HG03095 (cell line): ENCODE results near the gene OR6J1.
"Not testable (repeated sequence)": the region's sequence is repeated elsewhere in the genome, so short reads cannot be mapped to it uniquely, and the experiment has no call there.

Experiments used
- ATAC-seq: cut with Tn5 transposase; IDR thresholded peaks from one replicate; pipeline ENCODE4 v1.9.1; 2021; ENCODE audit warnings: moderate library complexity; ENCODE audit not compliant: unreplicated experiment

OR6J1 gene

DNA sequence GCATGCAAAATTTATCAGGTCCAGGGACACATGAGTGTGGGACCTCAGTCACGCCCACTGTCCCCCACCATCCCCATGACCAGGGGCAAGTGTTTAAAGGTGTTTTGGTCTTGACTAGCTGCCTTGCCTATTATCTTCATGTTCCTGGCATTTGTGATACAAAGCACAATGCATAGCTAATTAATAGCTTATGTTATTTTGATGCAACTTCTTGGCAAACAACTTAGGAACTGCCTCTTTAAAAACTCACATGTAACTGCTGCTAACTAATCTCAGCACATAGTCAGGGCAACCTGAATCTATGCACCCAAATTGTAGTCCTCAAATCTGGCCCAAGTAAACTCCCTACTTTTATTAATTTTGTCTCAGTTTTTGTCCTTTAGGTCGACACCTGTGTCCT, 7.4 kb upstream of the OR6J1 start:
- ATAC-seq = no peak

DNA sequence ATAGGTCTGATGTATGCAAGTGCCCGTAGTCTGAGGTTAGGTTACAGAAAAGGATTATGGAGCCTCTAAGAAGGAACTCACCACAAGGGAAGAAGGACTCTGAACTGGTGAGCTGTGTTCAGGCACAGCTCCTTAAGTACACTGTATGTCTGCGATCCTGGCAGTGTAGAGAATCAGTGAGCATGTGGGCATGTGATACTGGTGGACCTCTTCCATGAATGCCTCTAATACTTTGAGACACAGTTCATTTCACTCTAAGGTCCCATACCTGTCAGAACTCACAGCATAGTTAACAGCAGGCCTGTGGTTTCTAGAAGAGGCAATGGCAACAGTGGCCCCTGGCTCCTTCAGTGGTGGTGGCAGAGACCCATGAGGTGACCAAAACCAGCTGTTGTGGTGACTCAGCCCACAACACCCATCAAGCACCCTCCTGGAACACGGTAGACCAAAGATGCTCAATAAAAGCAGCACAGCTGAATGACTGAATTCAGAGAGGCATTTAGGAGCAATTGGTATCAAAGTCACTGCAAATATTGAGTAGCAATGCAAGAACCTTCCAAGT, 6.9 kb upstream of the OR6J1 start:
- ATAC-seq = no peak

DNA sequence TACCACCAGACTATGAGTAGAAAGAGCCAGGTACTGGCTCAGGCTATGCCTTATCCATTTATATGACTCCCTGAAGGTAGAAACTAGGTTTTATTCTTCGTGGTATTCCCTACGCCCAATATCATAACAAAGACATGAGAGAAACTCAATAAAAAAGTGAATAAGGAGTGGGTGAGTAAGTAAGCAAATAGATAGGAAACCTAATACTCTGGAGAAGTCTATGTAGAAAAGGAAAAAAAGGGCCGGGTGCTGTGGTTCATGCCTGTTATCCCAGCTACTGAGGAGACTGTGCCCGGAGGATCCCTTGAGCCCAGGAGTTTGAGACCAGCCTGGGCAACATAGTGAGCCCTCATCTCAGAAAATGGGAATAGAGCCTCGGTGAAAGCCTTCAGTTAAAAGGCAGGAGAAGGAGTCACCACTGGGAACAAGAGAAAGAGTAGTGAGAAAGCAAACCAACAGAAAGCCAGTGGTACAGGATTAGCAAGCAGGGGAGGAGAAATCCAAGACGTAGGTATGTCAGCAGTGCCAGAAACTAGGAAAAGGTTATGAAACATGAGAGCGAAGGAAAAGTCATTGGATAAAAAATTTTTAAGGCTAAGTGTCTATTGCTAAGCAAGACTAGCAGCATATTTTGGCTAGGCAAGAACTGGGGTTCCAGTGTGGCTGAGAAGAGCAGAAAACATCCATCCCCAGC, 6.0 kb upstream of the OR6J1 start:
- no peak for ATAC-seq

DNA sequence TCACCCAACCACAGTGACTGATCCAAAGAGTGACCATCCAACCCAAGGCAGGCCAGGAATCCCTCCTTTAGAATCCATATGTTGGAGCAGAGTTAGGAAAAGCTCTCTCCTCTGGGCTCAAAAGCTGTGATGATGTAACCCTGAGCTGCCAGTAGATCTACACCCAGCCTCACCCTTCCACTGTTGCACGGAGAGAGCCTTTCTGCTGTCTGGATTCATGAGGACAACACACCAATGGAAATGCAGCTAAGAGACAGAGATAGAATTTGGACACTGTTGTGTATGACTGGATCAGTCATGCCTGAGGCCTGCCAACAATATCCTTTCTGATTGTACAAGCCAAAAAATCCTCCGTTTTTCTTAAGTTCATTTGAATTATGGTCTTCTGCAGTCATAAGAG, 4.4 kb upstream of the OR6J1 start:
- ATAC-seq = no peak

DNA sequence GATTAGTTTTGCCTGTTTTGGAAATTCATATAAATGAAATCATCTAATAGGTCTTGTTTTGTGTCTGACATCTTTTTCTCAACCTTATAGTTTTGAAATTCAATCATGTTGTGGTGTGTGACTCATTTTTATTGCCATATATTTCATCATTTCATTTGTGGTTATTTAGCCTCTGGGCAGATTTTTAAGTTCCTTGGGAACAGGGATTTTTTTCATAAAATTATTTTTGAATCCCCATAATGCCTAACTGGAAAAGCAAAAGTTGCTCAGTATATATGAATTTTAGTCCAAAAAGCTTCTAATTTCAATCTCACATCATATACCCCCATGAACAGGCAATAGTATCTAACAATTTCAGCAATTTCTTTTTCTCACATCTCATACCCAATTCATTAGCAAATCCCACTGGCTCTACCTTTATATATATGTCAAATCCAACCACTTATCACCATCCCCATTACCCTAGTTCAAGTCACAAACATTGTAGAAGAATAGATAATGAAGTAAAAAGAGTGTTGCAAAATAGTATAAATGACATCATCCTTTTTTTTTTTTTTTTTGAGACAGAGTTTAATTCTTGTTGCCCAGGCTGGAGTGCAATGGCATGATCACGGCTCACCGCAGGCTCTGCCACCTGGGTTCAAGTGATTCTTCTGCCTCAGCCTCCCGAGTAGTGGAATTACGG, 2.6 kb upstream of the OR6J1 start:
- ATAC-seq = no peak

DNA sequence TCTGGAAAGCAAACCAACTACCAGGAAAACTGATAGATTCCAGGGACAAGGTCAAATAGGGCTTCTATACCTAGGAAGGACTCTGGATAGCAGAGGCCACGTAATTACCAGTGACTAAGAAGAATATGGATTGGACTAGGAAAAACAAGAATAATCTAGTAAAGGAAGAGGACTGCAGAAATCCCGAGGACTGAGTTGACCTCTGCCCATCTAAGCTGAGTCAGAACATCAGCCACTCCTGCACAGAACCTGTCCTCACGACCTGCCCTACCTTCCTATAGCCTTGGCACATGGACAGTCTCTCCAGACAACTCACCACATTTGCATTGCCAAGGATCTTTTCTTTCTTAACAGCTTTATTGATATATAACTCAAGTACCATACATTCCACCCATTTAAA, 2.3 kb downstream of the OR6J1 start:
- ATAC-seq = no peak

DNA sequence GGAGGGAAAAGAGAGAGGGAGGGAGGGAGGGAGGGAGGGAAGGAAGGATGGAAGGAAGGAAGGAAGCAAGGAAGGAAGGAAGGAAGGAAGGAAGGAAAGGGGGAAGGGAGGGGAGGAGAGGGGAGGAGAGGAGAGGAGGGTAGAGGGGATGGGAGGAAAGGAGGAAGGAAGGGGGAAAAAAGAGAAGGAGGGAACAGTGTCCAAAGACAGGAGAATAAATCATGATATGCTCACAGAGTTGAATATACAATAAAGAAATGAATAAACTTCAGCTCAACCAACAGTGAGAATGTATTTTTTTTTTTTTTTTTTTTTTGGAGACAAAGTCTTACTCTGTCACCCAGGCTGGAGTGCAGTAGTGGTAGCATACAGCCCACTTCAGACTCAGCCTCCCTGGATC, 4.0 kb downstream of the OR6J1 start:
- no peak for ATAC-seq

DNA sequence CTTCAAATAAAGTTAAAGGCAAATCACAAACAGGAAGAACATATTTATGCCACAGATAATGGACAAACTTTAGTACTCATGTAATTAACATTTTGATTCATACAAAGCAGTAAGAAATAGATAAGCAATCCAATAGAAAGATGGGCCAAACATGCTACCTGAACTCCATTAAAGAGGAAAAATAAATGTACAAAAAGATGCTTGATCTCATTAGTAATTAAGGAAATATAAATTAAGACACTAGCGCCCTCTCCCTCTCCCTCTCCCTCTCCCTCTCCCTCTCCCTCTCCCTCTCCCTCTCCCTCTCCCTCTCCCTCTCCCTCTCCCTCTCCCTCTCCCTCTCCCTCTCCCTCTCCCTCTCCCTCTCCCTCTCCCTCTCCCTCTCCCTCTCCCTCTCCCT, 8.2 kb downstream of the OR6J1 start:
- not testable (repeated sequence) for ATAC-seq

DNA sequence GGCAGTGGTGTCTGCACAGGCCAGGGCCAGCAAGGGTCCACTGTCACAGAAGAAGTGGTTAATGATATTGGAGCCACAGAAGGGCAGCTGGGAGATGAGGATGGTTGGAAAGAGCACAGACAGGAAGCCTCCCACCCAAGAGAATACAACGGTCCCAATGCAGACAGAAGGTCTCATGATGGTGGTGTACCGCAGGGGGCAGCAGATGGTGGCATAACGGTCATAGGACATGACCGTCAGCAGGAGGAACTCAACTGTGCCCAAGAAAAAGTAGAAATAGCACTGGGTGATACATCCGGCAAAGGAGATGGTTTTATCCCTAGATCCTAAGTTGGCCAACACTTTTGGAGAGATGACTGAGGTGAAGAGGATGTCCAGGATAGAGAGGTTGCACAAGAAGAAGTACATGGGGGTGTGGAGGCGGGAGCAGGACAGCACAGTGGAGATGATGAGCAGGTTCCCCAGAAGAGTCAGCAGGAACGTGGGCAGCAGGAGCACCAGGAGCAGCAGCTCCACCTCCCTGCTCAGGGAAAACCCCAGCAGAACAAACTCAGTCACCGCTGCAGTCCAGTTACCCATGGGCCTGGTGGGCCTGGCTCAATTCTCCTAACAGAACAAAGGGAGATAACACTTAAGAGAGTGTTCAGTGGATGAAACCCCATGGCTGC, 9.8 kb downstream of the OR6J1 start:
- no peak for ATAC-seq

DNA sequence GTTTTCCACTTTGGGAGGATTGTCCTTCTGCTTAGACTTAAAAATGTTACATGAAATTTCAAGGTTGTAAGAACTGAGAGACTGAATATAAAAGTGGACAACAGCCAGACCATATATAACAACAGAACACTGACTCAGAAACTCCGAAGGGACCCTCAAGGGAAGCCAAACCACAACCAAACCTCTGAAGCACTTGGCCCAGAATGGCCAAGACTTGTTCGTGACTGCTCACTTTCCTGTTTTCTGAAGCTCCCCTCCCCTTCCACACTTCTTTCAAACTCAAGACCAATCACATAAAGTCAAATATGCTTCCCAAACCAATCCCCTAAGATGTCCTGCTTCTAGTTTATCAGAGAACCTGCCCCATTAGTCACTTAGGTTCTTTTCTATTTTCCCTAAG, 13.7 kb downstream of the OR6J1 start:
- ATAC-seq = no peak

DNA sequence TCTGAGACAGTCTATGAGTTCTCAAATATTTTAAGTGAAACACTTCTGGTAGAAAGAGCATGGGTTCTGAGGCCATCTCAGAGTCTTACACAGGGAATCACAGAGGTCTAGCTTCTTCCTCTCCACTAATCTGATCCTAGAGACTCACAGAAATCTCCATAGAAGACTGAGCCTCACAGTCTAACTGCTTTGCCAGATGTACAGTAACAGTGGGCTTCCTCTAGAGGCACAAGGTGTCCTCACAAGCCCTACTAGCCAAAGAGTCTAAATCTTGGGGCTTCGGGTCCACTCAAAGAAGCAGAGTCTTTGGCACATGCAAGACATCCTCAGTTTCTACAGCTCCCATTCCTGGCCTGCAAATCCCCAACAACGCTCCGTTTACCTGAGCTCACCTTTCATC, 14.1 kb downstream of the OR6J1 start:
- no peak for ATAC-seq

DNA sequence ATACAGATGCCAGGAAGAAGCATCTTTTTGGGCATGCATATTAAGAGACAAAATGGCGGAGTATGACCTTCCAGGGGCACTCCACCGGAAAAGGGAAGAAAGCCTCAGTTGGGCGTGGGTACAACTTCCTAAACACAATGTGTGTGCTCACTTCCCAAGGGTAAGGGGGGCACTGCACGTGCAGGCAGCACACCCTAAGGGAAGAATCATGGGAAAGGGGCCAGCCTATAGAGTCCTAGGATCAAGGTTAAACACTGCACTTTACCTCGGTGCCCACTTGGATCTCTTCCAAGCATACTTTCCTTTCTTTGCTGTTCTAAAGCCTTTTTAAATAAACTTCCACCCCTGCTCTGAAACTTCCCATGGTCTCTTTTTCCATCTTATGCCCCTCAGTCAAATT, 14.8 kb downstream of the OR6J1 start:
- no peak for ATAC-seq

DNA sequence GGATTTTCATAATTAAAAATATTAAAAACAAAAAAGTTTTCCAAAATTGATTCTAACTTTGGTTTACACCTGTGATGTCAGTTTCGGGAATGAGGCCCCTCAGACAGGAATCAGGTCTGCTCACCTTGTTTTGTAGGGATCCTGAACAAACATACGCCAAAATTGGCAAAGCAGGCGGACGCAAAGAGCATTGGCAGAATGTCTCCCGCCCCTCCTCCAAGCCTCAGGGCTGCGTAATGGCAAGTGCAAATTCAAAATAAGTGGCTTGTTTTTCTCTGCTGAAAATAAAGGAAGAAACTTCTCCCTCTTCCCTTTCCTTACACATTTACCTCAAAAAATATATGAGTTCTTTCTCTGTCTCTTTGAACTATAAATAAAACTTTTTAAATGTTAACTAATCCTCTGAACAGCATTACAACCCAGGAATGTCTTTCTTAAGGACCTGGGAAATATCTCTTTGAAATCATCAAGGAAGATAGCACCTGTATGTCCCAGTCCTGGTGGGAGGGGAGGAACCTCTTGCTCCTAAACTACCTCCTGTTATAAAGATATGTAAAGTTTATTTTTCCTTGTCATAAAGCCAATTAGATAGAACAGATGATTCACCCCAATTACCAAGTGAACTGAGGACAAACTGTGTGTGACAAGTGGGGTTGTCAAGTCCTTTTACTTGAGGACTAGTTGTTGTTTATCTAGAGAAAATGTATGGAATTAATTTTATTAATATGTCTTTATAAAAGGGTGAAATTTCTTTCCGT, 16.5 kb downstream of the OR6J1 start:
- no peak for ATAC-seq

DNA sequence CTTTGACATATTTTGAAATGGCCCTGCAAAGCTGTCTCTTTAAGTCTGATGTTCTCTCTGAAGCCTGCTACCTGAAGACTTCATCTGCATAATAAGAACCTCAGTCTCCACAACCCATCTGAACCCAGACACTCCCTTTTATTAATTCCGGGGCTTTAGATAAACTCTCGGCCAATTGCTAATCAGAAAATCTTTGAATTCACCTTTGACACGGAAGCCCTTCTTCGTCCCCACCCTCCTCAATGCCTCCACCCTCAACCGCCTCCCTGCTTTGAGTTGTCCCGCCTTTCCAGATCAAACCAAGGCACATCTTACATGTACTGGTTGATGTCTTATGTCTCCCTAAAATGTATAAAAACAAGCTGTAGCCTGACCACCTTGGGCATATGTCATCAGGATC, 17.6 kb downstream of the OR6J1 start:
- ATAC-seq = no peak

DNA sequence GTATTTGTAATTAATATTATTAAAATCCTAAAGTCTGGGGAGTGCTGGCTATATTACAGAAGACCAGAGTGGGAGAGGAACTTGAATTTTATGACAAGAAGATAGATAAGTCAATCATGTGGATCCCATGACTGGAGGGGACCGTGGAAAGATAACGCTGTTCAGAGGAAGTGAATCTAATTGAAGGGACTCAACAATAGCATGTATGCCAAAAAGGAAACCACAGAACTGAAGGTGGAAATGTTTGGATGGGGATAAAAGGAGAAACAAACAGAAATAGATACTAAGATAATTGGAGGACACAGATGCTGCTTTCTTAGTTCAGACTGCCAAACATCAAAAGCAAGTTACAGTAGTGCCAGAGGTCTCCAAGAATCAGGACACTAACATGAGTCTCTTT, 21.1 kb downstream of the OR6J1 start:
- no peak for ATAC-seq

DNA sequence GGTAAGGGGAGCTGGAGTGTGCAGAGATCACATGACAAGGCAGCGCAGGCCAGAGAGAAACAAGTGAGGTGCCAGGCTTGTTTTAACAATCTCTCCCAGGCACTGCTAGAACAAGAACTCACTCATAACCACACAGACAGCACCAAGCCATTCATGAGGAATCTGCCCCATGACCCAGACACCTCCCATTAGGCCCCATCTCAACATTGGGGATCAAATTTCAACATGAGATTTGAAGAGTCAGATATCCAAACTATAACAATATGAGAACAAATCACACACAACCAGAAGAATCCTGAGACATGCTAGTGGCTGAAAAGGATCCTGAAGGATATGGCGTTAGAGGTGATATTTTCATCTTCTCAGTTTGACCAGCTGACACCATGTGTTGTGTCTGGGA, 21.9 kb downstream of the OR6J1 start:
- no peak for ATAC-seq

DNA sequence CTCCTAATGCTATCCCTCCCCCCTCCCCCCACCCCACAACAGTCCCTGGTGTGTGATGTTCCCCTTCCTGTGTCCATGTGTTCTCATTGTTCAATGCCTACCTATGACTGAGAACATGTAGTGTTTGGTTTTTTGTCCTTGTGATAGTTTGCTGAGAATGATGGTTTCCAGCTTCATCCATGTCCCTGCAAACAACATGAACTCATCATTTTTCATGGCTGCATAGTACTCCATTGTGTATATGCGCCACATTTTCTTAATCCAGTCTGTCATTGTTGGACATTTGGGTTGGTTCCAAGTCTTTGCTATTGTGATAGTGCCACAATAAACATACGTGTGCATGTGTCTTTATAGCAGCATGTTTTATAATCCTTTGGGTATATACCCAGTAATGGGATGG, 28.4 kb downstream of the OR6J1 start:
- not testable (repeated sequence) for ATAC-seq

DNA sequence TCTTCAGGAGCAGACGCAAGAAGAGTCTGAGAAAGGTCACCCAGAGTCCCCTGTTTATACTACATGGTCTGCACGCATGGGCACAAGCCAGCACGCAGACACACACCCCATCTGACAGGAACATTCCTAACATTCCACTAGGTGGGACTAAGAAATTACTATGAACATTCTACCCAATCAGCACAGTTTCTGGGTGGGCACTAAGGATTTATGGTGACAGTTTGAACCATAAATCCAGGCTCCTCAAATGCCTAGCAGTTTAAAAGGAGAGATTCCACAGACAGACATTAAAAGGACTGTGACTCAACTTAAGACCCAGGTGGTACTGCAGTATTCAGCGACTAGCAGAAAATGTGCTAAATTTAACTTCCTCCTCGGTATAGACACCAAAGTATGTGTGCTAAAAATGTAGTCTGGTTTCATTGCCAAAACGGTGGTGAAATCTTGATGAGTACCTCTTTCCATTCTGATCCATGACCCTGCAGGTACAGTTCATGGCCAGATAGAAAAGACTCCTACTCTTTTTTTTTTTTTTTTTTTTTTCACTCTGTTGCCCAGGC, 29.8 kb downstream of the OR6J1 start:
- peak; percentile 47 for ATAC-seq

DNA sequence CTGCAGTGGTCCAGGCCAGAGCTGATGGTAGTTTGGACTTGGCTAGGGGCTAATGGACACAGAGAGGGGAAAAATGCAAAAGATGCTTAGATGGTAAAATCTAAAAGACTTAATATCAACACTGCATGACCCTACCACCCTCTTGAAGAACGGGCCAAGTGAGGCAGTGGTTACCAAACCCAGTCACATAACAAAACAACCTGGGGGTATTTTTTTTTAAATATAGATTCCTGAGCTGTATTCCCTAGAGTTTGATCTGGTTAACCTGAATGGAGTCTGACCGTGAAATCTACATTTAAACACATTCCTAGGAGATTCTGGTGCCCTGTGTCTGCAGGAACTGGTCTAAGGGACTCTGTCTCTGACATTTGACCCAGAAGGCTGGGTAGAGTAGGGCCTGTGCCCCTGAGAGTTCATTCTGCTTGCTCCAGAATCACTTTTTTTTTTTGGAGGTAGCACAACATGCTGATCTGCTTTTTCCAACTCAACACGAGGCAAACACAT, 30.4 kb downstream of the OR6J1 start:
- ATAC-seq = no peak

DNA sequence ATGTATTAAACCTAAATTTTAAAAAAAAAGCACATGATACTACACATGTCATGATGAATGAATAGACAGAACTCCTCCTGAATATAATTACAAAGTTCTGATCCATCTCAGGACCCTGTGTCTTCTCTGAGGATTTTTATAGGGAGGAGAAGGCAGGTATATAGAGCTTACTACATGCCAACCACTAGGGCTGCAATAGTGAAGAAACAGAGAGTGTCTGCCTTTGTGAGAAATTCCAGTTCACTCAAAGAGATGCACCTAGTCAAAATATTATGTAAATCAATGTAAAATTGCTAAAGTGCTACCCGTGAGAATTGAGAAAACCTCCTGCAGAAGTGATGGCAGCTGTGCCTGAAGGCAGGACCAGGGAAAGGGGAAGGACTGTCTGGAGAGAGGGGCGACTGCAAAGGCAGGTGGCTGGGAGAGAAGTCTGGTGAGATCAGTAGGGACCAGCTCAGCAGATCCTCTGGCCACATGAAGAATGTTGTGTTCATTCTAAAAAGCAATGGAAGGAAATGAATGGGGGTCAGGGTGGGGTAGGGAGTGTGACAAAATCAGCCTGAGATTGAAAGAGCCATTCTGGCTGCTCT, 31.0 kb downstream of the OR6J1 start:
- no peak for ATAC-seq
